Spleen (tissue), 7 donors: ENCODE measurements around the gene AAK1.

Experiments used
- POLR2A ChIP-seq, 3 donors: fragments of 450-650 bp; IDR thresholded peaks; one replicate each; pipeline ENCODE4 v1.5.1; 2017; ENCODE audit warnings: antibody characterized with exemption in 3 of 3, mild to moderate bottlenecking in 1 of 3
- POLR2AphosphoS5 ChIP-seq, 3 donors: sonication (generic); formaldehyde crosslinking; IDR thresholded peaks; one replicate each; pipeline ENCODE4 v1.5.1; 2017; ENCODE audit warnings: antibody characterized with exemption in 3 of 3
- TF ChIP-seq, protein P1 (sequence below), 11 experiments: fragments of 200-600 bp in 7 of 11; fragments of 450-650 bp in 4 of 11; sonication (generic) in 4 of 11; IDR thresholded peaks in 8 of 11; conservative IDR thresholded peaks in 3 of 11; 1 replicate in 7 of 11; 2 replicates in 4 of 11; pipeline versions ENCODE4 v1.4.0 to v1.8.0; 2016 to 2021; ENCODE audit warnings: antibody characterized with exemption in 11 of 11, inconsistent platforms in 4 of 11, mild to moderate bottlenecking in 1 of 11
- donor health status: DM: no; HTN: no; CAD: no; lungs with moderate emphysema.
- donor health status: DM: no; HTN: no; CAD: no.
- donor health status: DM: no; HTN: no; CAD: no.

DNA sequence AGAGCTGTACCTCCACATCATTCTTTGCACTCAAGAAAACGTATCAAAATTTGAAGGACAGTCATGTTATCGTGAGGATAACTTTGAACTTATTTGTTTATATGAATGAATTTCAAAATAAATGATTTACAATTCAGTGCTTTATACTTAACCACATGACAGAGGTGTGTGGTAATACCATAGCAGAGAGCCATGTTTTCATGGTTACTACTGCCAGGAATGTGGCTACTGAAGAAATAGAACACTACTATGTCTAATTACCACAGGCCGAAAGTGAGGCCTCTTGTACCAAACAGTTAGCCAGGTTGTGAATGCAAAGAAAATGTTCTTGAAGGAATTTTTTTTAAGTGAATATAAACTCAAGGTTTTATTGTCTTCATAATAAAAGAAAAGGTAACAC, 49.2 kb downstream of the AAK1 start:
- TF ChIP-seq, protein P1, sequence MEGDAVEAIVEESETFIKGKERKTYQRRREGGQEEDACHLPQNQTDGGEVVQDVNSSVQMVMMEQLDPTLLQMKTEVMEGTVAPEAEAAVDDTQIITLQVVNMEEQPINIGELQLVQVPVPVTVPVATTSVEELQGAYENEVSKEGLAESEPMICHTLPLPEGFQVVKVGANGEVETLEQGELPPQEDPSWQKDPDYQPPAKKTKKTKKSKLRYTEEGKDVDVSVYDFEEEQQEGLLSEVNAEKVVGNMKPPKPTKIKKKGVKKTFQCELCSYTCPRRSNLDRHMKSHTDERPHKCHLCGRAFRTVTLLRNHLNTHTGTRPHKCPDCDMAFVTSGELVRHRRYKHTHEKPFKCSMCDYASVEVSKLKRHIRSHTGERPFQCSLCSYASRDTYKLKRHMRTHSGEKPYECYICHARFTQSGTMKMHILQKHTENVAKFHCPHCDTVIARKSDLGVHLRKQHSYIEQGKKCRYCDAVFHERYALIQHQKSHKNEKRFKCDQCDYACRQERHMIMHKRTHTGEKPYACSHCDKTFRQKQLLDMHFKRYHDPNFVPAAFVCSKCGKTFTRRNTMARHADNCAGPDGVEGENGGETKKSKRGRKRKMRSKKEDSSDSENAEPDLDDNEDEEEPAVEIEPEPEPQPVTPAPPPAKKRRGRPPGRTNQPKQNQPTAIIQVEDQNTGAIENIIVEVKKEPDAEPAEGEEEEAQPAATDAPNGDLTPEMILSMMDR (IDR thresholded peaks at IDR 0.05 in 8 of 11, conservative IDR thresholded peaks at IDR 0.05 in 3 of 11) = no peak
- TF ChIP-seq POLR2A (IDR thresholded peaks at IDR 0.05) (no peak), POLR2AphosphoS5 (IDR thresholded peaks at IDR 0.05) (no peak)
